HG02798 (cell line): ENCODE measurements around the gene TAP1.
A peak's percentile ranks its signal among the peaks of the same experiment; 100 is the strongest.
"Not testable (repeated sequence)": the region's sequence is repeated elsewhere in the genome, so short reads cannot be mapped to it uniquely, and the experiment has no call there.

Source experiments
- ATAC-seq: cut with Tn5 transposase; IDR thresholded peaks from one replicate; pipeline ENCODE4 v1.9.1; 2021; ENCODE audit warnings: mild to moderate bottlenecking; ENCODE audit not compliant: unreplicated experiment, poor library complexity

Gene TAP1, protein sequence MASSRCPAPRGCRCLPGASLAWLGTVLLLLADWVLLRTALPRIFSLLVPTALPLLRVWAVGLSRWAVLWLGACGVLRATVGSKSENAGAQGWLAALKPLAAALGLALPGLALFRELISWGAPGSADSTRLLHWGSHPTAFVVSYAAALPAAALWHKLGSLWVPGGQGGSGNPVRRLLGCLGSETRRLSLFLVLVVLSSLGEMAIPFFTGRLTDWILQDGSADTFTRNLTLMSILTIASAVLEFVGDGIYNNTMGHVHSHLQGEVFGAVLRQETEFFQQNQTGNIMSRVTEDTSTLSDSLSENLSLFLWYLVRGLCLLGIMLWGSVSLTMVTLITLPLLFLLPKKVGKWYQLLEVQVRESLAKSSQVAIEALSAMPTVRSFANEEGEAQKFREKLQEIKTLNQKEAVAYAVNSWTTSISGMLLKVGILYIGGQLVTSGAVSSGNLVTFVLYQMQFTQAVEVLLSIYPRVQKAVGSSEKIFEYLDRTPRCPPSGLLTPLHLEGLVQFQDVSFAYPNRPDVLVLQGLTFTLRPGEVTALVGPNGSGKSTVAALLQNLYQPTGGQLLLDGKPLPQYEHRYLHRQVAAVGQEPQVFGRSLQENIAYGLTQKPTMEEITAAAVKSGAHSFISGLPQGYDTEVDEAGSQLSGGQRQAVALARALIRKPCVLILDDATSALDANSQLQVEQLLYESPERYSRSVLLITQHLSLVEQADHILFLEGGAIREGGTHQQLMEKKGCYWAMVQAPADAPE

DNA sequence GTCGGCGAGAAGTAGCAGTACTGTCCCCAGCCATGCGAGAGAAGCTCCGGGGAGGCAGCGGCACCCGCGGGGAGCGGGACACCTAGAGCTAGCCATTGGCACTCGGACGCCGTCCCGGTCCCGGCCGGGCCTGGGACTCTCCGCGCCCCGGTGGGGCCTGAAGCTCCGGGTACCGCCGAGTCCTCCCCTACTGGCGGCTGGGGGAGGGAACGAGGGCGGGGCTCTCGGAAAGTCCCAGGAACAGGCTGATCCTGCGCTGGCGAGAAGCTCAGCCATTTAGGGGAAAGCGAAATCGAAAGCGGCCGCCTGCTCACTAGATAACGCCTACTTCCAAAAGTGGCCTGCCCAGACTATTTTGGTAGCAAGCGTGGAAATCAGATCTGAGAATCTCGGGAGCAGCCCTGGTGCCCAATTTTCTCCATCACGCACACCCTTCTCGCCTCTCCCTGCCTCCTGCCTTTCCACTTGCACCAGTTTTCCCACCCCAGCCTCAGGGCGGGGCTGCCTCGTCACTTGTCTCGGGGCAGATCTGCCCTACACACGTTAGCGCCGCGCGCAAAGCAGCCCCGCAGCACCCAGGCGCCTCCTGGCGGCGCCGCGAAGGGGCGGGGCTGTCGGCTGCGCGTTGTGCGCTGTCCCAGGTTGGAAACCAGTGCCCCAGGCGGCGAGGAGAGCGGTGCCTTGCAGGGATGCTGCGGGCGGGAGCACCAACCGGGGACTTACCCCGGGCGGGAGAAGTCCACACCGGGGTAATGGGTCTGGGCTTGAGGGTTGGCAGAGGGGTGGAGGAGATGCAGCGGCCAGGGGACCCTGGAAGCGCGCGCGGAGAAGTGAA lies at the start of gene TAP1, which contains the start of gene PSMB9:
Gene TAP1, minus strand, starts transcription at position 164 of the 835 bp plus-strand sequence. Its CDS starts 68 bp downstream, at position 96.
Gene PSMB9, plus strand, starts transcription at position 652 of the 835 bp plus-strand sequence. Its CDS starts 38 bp downstream, at position 690.
- peak; percentile 88 for ATAC-seq

DNA sequence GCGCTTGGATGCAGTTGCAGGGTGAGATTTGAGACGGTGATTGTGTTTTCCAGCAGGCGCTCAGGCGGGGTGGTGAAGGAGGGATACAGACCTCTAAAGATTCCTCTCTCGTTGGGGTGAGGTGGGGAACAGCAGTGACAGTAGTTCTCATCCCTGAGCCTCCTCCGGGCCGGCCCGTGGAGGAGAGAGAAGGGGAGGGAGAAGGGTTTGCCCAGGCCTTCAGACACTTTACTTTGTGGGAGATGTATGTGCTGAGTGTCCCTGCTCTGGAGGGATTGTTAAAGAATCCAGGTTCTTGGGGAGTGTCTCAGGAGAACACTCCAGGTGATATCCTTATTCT lies 41.5 kb upstream of the TAP1 start:
- ATAC-seq, result peak; percentile 10

DNA sequence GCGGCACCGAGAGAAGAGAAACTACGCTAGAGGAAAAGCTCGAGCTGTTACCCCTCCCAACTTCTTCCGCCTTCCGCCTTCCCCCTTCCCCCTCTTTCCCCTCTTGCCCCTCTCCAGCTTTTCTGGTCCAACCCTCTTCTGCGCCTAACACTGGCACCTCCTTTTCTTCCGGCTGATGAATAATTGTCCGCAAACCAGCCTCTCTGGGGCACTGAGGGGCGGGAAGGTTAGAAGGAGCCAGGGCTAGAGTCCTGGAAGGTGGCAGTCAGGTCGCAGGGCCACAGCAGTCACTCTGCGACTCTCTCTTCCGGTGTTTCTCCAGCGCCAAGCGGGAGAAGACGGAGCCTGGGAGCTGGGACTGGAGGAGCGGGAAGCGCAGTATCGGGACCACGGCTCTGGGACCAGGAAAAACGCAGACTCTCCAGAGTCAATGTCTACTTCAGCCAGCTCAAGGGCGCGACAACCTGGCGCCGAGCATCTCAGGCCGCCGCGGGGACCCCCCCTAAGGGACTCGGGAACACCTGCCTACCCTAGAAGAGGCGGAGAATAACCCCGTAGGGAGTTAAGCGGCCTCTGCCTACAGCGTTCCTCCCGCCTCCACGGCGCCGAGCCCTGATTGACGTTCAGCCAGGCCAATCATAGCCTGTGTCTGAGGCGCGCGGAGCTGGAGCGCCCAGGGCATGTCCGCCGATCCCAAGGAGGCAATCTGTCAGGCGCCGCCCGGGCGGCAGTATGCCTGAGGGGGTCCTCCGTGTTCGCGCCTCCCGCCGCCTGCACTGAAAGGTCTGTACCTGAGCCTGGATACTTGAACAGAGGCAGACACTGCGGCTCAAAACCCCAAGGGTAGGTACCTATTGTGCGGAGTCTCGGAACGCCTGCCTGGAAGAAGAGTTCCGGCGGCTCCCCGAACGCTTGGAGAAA lies 40.8 kb upstream of the TAP1 start:
- peak; percentile 97 for ATAC-seq

DNA sequence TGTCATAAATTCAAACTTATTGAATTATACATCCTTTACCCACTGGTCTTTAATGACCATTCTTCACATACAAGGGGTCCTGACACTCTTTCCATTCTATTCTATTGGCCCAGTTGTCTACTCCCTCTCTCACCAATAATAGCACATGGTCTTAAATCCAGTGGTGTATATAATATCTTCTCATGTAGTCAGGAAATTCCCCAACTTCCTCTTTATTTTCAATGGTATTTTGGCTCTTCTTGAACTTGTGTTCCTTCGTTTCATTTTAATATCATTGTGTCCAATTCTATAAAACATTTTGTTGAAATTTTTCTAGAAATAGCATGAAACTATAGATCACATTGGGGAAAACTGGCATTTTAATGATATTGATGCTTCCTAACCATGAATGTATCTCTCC lies 37.3 kb upstream of the TAP1 start:
- ATAC-seq, result no peak

DNA sequence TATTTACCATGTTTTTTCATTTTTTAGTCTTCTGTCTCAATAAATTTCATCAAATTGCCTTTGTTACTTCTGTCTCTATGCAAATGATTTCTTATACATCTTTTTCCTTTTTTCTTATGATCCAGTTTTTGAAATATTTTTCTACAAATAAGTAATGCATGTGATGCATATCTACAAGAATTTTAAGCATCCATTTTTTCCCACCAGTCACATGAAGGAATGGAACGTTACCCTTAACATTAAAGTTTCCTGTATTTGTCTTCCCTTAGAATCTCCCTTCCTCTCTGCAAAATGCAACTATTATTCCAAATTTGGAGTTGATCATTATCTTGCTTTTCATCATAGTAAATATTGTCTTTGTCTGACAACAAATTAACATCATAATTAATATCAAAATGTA lies 36.0 kb upstream of the TAP1 start:
- ATAC-seq, result no peak

DNA sequence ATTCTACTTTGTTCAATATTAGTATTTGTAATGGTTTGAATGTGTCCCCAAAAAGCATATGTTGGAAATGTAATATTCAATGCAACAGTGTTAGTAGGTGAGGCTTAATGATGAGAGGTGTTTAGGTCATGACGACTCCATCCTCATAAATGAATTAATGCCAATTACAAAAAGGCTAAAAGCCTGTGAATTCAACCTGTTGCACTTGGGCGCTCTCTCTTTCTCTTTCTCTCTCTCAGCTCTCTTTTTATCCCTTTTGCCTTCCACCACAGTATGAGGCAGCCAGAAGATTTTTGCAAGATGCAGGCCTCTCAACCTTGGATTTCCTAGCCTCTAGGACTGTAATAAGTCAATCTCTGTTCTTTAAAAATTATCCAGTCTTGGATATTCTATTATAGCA lies 35.1 kb upstream of the TAP1 start:
- no peak for ATAC-seq

DNA sequence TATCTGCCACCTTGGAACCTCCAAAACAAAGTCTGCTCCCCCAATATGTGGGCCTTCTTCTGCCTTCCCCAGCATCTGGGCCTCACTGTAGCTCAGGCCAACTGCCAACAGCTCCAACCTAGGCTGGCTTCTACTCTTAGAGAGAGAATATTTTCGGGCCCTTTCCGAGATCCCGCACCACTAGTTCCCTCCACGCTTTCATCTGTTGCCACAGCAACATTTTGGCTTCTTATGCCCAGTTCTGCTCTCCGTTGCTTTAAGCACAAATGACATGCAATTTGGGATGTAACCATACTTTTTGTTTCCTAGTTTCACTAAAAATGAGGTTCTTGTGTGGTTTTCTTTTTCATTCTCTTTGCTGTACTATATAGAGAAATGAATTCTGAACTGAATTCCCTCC lies 34.1 kb upstream of the TAP1 start:
- no peak for ATAC-seq

DNA sequence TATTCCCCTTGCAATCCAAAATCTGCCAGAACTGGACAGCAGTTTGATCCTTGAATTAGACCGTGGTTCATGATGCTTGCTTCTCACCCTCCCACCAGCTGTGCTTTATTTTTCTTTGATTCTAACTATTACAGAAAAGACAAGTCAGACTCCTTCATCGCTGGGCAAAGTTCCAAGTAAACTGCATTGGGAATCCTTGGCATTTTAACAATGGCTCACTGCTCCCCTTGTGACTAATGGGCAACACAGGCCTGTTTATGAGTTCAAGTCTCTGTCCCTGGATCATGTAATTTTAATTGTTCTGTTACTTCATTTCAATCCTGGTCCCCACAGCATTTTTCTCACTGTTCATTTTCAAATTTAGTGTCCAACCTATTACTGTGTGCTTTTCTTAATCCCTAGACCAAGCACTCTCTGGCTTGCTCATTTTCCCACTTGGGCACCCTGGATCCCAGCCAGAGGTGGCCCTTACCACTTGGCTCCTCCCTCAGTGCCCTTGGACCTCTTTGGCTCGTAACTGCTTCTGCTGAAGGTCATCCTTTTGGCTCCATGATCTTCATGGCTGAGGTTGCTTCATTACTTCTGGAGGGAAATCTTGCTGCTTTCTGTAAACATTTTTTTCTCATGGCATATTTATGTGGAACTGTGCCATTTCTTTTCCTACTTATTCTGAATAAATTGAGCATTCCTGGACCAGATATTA lies 33.3 kb upstream of the TAP1 start:
- no peak for ATAC-seq

DNA sequence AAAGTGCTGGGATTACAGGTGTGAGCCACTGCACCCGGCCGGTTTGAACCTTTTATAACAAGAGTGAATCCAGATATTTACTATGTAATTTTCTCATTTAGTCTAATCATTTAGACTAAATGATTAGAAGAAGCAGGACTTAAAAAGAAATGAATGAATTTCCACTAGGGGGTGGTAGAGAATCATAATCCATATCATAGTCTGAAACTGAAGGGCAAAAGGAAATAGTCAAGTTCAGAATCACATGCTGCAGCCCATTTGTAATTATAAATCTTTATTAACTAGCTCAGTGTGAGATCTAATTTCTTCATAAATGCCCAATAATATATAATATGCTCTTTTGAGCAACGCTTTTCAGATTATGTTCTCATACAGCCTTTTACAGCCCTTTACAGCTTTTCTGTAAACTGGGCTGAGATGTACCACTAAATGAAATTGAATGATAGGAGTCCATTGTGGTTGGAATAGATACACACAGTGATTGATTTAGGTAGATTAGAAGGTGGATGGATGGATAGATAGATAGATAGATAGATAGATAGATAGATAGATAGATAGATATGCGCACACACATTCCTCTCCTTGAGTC lies 32.3 kb upstream of the TAP1 start:
- no peak for ATAC-seq

DNA sequence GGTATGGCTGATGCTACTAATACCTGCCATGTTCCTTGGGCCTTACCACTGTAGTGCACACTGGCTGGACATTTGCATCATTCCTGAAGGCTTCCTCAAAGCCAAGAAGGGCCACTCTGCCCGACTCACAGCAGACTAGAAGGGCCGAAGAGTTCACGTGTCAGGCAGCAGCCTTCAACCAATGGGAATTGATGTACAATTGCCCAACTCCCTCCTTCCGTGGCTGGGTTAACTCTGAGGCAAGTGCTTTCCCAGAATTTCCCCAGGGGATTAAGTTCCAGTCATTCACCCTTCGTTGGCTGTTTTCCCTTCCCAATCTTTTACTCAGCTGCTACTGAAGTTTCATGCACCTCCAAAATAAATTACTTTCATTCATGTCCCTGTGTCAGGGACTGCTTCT lies 30.3 kb upstream of the TAP1 start:
- ATAC-seq, result no peak

DNA sequence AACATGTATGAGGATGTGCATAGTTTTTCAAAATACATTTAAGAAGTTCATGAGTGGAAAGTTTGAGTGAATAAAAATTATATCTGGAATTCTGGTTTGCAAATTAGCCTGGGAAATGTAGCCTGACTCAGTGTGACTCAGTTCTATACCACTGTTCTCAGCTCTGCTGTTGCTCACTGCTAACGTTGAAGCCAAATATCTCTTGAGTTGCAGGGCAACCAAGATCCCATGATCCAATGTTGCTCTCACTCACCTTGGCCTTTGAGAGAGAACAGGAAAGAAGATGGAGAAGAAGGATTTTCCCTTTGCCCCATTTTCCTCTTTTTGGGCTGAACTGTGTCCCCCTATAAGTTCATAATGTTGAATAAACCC lies 29.4 kb upstream of the TAP1 start:
- ATAC-seq, result no peak

DNA sequence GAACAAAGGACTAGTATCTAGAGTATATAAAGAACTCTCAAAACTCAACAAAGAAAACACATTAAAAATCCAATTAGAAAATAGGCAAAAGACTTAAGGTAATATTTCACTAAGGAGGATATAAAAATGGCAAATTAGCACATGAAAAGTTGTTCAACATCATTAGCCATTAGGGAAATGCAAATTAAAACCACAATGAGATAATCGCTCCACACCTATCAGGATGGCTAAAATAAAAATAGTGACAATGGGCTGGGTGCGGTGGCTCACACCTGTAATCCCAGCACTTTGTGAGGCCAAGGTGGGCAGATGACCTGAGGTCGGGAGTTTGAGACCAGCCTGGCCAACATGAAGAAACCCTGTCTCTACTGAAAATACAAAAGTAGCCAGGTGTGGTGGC lies 27.5 kb upstream of the TAP1 start:
- not testable (repeated sequence) for ATAC-seq

DNA sequence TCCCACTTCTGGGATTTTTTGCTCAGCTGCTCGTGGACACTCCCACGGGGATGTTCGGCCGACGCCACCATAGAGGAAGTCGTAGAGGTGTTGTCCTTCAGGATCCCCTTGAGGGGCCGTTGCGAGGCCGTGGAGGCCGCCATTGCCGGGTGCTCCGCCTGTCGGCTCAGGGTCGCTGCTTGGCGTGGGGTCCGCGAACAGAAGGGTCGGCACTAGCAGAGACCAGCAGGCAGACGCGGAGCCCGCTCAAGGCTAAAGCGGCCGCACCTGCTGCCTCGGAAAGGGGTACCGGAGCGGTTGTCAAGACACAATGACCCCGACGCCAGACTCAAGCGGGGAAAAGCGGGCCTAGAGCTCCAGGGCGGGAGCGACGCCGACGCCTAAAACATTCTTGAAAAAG lies 26.2 kb upstream of the TAP1 start:
- no peak for ATAC-seq

DNA sequence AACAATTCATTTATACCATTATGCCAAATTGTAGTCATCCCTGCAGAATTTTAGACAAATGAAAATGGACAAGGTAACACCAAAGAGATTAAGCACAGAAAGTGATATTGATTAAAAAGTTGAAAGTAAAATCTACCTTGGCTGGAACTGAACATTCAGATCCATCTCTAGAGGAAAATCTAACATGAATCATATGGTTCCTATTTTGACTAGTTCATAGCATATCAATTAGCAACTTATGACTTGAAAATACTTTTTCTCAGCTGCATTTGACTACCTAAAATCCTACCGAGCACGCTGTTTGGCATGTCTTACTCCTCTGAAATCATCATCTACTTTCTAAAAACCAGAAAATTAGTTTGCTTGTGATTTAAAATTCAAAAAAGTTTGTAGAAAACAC lies 23.1 kb upstream of the TAP1 start:
- ATAC-seq, result no peak

DNA sequence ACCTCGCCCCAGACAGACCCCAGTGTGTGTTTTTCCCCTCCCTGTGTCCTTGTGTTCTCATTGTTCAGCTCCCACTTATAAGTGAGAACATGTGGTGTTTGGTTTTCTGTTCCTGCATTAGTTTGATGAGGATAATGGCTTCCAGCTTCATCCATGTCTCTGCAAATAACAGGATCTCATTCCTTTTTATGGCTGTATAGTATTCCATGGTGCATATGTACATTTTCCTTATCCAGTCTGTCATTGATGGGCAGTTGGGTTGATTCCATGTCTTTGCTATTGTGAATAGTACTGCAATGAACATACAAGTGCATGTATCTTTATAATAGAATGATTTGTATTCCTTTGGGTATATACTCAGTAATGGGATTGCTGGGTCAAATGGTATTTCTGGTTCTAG lies 20.4 kb upstream of the TAP1 start:
- not testable (repeated sequence) for ATAC-seq

DNA sequence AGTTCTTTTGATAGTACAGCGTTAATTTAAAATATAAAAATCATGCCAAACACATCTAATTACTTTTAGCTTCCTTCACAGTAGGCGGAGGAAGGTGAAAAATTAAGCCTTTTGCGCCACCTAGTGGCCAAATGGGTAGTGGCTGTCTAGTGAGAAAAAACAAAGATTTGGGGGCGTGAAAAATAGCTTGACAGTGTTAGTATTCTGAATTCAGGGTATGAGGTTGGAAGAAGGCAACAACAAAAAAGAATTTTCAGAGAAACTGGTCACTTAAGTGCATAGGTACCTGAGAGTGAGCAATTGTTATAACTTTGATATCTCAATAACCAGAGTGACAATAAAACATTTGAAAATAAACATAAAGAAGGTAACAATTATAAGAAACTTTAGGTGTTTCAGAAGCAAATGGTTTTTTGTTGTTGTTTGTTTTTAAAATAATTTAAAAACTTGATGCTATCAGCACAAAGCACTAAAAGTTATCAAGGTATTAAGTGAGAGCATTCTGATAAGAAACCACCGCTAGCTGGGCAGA lies 14.8 kb upstream of the TAP1 start:
- ATAC-seq, result no peak

DNA sequence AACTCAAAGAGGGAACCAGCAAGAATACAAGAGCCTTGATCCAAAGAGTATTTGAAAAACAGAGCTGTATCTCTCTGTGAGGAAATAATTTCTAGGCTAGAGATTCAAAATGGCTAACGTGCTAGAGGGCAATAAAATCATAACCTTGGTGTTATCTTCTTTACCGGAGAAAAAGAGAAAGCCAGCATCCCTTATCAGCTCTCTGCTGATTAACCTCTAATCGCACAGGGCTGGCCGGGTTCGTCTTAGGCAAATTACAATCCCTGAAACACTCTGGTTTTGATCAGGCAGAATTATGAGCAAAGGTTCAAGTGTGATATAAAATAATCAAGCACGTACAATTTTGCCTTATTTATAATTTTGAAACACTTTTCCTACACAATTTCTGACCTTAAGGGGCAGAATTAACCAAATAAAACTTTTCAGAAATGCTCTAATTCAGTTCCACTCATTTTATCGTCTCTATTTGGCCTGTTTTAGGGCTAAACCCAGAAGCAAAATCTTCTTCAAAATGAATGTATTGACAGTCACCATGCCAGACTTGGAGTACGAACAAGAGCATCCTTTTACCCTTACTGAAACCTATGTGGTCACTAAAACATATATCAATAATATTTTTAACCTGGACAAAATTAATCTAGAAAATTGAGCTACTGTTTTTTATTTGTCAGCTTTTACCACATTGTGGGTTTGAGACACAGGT lies 14.2 kb upstream of the TAP1 start:
- ATAC-seq, result no peak

DNA sequence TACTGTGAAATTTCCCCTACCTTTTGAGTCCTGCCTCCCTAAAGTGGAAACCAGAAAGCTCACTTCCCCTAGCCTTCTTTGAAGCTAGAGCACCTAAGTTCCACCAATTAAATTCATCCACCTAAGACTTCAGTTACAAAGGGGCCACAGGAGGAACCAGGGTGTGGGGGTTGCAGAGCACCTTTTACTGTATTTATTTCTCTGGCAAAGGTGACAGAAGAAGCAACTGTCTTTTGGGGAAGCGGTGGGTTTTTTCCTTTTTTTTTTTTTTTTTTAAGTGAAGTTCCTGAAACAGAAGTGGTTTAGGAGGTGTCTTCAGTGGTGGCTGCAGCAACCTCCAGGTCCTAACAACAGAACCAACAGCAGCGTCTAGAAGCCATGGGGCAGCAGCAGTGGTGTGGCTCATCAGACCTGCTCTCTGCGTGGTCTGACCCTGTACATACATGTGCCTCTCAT lies 13.5 kb upstream of the TAP1 start:
- peak; percentile 52 for ATAC-seq
